ENCODE data around the gene PLEK2. TPM values are rescaled to one million over a fixed set of nuclear protein-coding genes. Genes with fewer than 3 reads are reported as not detected.

Gene PLEK2
- total RNA-seq, 1 experiment from 2014 or later, result 1.3 TPM

GRCh38 chr14:67359775-67360469, 52.0 kb downstream of the PLEK2 start, which contains the start of the genes ATP6V1D and EIF2S1 (continued):
- TF ChIP-seq ZSCAN18 (CRISPR knock-in tag; IDR thresholded peaks at IDR 0.05) (no peak), ZNF416 (CRISPR knock-in tag; IDR thresholded peaks at IDR 0.05) (no peak), HMGA2 (CRISPR knock-in tag; IDR thresholded peaks at IDR 0.05) (0 out of 2 replicates have a peak, but pooled peaks have one; percentile 6), ZNF423 (CRISPR knock-in tag; IDR thresholded peaks at IDR 0.05) (no peak), SOX15 (CRISPR knock-in tag; IDR thresholded peaks at IDR 0.05) (no peak)

GRCh38 chr14:67358924-67359774, 52.8 kb downstream of the PLEK2 start:
- H3K36me3 Mint-ChIP-seq, result no peaks in the 10 kb centered on the region; the same call in 1 of the 2 replicates
- CTCF ChIA-PET, result interaction anchor here (0.6 to 1.6 kb wide), 55 partner anchors 8 to 1000 kb away, joined by 3 to 15 read pairs (median 4); partner anchors contain the start of genes ARG2, PLEK2, PLEKHH1 and RDH11
- no peak for TF ChIP-seq E2F4 (CRISPR knock-in tag; IDR thresholded peaks at IDR 0.05; ENCODE audit: borderline replicate concordance, low read depth)
- no peak for TF ChIP-seq PRRX2 (CRISPR knock-in tag; IDR thresholded peaks at IDR 0.05)
- no peak for TF ChIP-seq ETV6 (CRISPR knock-in tag; IDR thresholded peaks at IDR 0.05)
- no peak for TF ChIP-seq ZBTB21 (CRISPR knock-in tag; IDR thresholded peaks at IDR 0.05; ENCODE audit: borderline replicate concordance)
- no peak for TF ChIP-seq E2F1 (CRISPR knock-in tag; IDR thresholded peaks at IDR 0.05)
- TF ChIP-seq EMX1 (CRISPR knock-in tag; IDR thresholded peaks at IDR 0.05), result no peak
- no peak for TF ChIP-seq SMAD3 (CRISPR knock-in tag; IDR thresholded peaks at IDR 0.05; ENCODE audit: borderline replicate concordance)
- no peak for TF ChIP-seq NR1H2 (CRISPR knock-in tag; IDR thresholded peaks at IDR 0.05)
- no peak for TF ChIP-seq CREM (CRISPR knock-in tag; IDR thresholded peaks at IDR 0.05)
- no peak for TF ChIP-seq GABPB1 (CRISPR knock-in tag; IDR thresholded peaks at IDR 0.05)
- H3K4me3 Mint-ChIP-seq, result peak overlapping the region; percentile 99
- DNase-seq (ENCODE audit: low spot score) (peak; percentile 30), ATAC-seq (peak; percentile 7)
- POLR2A ChIA-PET, result interaction anchor here (0.5 to 1.2 kb wide), 2 partner anchors 336 to 968 kb away, joined by 3 to 4 read pairs; partner anchors contain the start of gene RDH11
- H3K4me1 Mint-ChIP-seq, result peaks cover 23% of the 10 kb centered on the region
- no peaks in the 10 kb centered on the region for H3K9me3 Mint-ChIP-seq
- H3K27ac Mint-ChIP-seq, result peak overlapping the region; percentile 97
- H3K27me3 Mint-ChIP-seq (ENCODE audit: low read depth), result no peaks in the 10 kb centered on the region

- ATAC-seq, result no peak
- Mint-ChIP-seq H3K4me3 (peak overlapping the region; percentile 99), H3K36me3 (no peaks in the 10 kb centered on the region), H3K4me1 (peaks cover 23% of the 10 kb centered on the region), H3K27ac (no peak overlapping the region), H3K27me3 (ENCODE audit: low read depth) (no peaks in the 10 kb centered on the region), H3K9me3 (no peaks in the 10 kb centered on the region)
- CTCF ChIA-PET, result interaction anchor here (0.6 kb wide), 1 partner anchor 162 kb away, joined by 3 read pairs; no protein-coding TSS in a partner anchor
- POLR2A ChIA-PET, result interaction anchor here (0.5 kb wide), 1 partner anchor 48 kb away, joined by 4 read pairs; no protein-coding TSS in a partner anchor
- no peak for DNase-seq (ENCODE audit: low spot score)
- no peak for TF ChIP-seq ZNF232 (CRISPR knock-in tag; IDR thresholded peaks at IDR 0.05)
- TF ChIP-seq ZNF423 (CRISPR knock-in tag; IDR thresholded peaks at IDR 0.05), result no peak
- no peak for TF ChIP-seq CTCF (IDR thresholded peaks at IDR 0.05)
- TF ChIP-seq MXD4 (CRISPR knock-in tag; IDR thresholded peaks at IDR 0.05; ENCODE audit: borderline replicate concordance), result no peak
- no peak for TF ChIP-seq ZNF532 (CRISPR knock-in tag; IDR thresholded peaks at IDR 0.05; ENCODE audit: borderline replicate concordance)
These were observed 54.0 kb downstream of the PLEK2 start for GRCh38 chr14:67357969-67358354.
